ENCODE results near the gene SLAMF7.

DNA sequence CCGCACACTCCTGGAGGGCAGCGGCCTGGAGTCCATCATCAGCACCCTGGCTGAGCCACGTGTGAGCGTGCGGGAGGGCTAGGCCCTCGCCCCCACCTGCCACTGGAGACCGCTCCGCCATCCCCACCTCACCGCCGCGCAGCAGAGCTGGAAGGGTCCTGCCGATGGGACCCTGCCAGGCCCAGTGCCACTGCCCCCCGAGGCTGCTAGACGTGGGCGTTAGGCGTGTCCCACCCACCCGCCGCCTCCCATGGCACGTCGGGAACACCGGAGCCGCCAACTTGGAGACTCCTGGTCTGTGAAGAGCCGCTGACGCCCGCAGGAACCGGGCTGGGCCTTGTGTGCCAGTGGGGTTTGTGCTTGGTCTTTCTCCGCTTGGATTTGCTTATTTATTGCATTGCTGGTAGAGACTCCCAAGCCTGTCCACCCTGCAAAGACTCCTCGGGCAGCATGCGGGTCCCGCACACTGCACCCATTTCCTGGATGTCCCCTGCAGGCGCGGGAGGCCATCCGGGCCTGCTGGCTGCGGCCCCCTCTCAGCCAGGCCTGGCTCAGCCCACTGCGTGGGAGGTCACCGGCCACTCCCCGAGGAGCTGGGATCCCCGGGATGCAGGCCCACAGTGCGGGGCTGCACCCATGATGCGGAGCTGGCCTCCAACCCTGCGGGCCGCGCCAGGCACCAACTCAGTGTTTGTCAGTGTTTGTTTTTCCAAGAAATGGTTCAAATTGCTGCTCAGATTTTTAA is 63.0 kb downstream of the SLAMF7 start:
- TF ChIP-seq ZNF274 (IDR thresholded peaks at IDR 0.05; ENCODE audit: low read depth, low read length): no peak
- no peak for TF ChIP-seq YY1 (IDR thresholded peaks at IDR 0.05; ENCODE audit: insufficient read depth, insufficient read length)

All from NT2/D1 (cell line).